Endothelial cell of umbilical vein (primary cell): Measurements from ENCODE around the gene PATL1. TPM values are rescaled to one million over a fixed set of nuclear protein-coding genes. Genes with fewer than 3 reads are reported as not detected.

ENCODE experiments used
- BruUV-seq: library from RNA; stranded (reverse); fragments of 400-500 nt; replicated peaks from 2 replicates; lab custom pipeline; 2021; lab: Mats Ljungman, UMichigan
- CTCF ChIA-PET: fragments of 300-600, 350-600 bp; sonication (Branson Sonifier 250); formaldehyde crosslinking; loops from one replicate; lab custom pipeline; 2021; ENCODE audit warnings: antibody characterized with exemption, inconsistent platforms; lab: Charles Lee
- POLR2A ChIA-PET: fragments of 300-600, 350-600 bp; sonication (Branson Sonifier 250); formaldehyde crosslinking; loops from one replicate; lab custom pipeline; 2021; ENCODE audit warnings: antibody characterized with exemption, inconsistent platforms; lab: Charles Lee
- DNase-seq: peaks from one replicate; pipeline ENCODE4 v3.0.0-alpha.2; 2011; ENCODE audit warnings: low read depth, low spot score
- FAIRE-seq: peaks from 2 replicates; lab custom pipeline; 2011; peaks lifted over from hg19 to GRCh38; lab: Jason Lieb, UNC
- H2AFZ ChIP-seq: 2 replicates; pipeline ENCODE4 v1.6.0; 2012; ENCODE audit warnings: low read depth, low read length, control low read depth, inconsistent platforms
- H3K27ac ChIP-seq: 2 replicates; pipeline ENCODE4 v1.5.1; 2011; ENCODE audit warnings: low read depth, mild to moderate bottlenecking, control low read depth, low read length, moderate library complexity; ENCODE audit not compliant: insufficient read depth
- H3K27me3 ChIP-seq, 2 experiments: 2 replicates each; pipeline versions ENCODE4 v1.6.0 to v1.6.1; 2011; ENCODE audit warnings: low read length in 2 of 2, mixed read lengths in 1 of 2; ENCODE audit not compliant: control insufficient read depth in 2 of 2, insufficient read depth in 2 of 2
- H3K36me3 ChIP-seq, 2 experiments: 2 replicates in 1 of 2; 3 replicates in 1 of 2; pipeline ENCODE4 v1.5.1; 2011; ENCODE audit warnings: low read length in 2 of 2, mild to moderate bottlenecking in 1 of 2, moderate library complexity in 1 of 2; ENCODE audit not compliant: control insufficient read depth in 2 of 2, insufficient read depth in 2 of 2; ENCODE audit errors: extremely low read depth in 1 of 2
- H3K4me1 ChIP-seq: 3 replicates; pipeline ENCODE4 v1.5.1; 2011; ENCODE audit warnings: mild to moderate bottlenecking, low read length; ENCODE audit not compliant: control insufficient read depth, insufficient read depth; ENCODE audit errors: extremely low read depth
- H3K4me2 ChIP-seq: 2 replicates; pipeline ENCODE4 v1.6.1; 2011; ENCODE audit warnings: low read length, control low read depth, mixed read lengths; ENCODE audit not compliant: insufficient read depth
- H3K4me3 ChIP-seq, 3 experiments: fragments of 200-600 bp in 1 of 3; sonication (generic), shearing (Covaris generic) in 1 of 3; replicated peaks in 1 of 3; 2 replicates each; pipeline ENCODE4 v1.5.1; 2011 to 2016; ENCODE audit warnings: control low read depth in 3 of 3, low read length in 3 of 3, mild to moderate bottlenecking in 2 of 3, inconsistent platforms in 1 of 3, low read depth in 1 of 3, moderate library complexity in 1 of 3; ENCODE audit not compliant: insufficient read depth in 1 of 3
- H3K79me2 ChIP-seq: 2 replicates; pipeline ENCODE4 v1.6.0; 2012; ENCODE audit warnings: low read length, inconsistent platforms; ENCODE audit not compliant: control insufficient read depth, insufficient read depth
- H3K9ac ChIP-seq: replicated peaks from 2 replicates; pipeline ENCODE3; 2011; ENCODE audit warnings: low read length, control low read depth; ENCODE audit not compliant: insufficient read depth; ENCODE audit errors: extremely low read depth
- H3K9me1 ChIP-seq: replicated peaks from 3 replicates; pipeline ENCODE4 v1.6.0; 2011; ENCODE audit warnings: mild to moderate bottlenecking, low read length; ENCODE audit not compliant: control insufficient read depth, insufficient read depth; ENCODE audit errors: extremely low read depth
- H3K9me3 ChIP-seq: replicated peaks from 2 replicates; pipeline ENCODE4 v1.5.1; 2012; ENCODE audit warnings: low read length, inconsistent platforms; ENCODE audit not compliant: control insufficient read depth, insufficient read depth
- H4K20me1 ChIP-seq: replicated peaks from 2 replicates; pipeline ENCODE3; 2011; ENCODE audit warnings: mild to moderate bottlenecking, low read length; ENCODE audit not compliant: control insufficient read depth, insufficient read depth; ENCODE audit errors: extremely low read depth
- CTCF ChIP-seq, 2 donors: IDR thresholded peaks; 1 replicate in 1 of 2; 2 replicates in 1 of 2; pipeline ENCODE4 v1.5.1; 2011; ENCODE audit warnings: low read length in 2 of 2, mild to moderate bottlenecking in 2 of 2, moderate library complexity in 2 of 2, control low read depth in 1 of 2, inconsistent platforms in 1 of 2, low read depth in 1 of 2; ENCODE audit not compliant: insufficient read depth in 1 of 2; ENCODE audit errors: extremely low read depth in 1 of 2
- EZH2 ChIP-seq: IDR thresholded peaks from 2 replicates; pipeline ENCODE4 v1.6.1; 2012; ENCODE audit warnings: borderline replicate concordance, low read depth, mild to moderate bottlenecking, moderate library complexity, low read length, inconsistent platforms; ENCODE audit not compliant: severe bottlenecking
- FOS ChIP-seq: IDR thresholded peaks from 2 replicates; pipeline ENCODE4 v1.6.1; 2011; ENCODE audit warnings: mild to moderate bottlenecking, low read length, moderate library complexity, borderline replicate concordance; ENCODE audit not compliant: insufficient read depth
- GATA2 ChIP-seq: IDR thresholded peaks from 2 replicates; pipeline ENCODE4 v1.7.0; 2011; ENCODE audit warnings: low read depth, mild to moderate bottlenecking, moderate library complexity, mixed read lengths, low read length; ENCODE audit not compliant: insufficient read length, insufficient read depth
- JUN ChIP-seq: IDR thresholded peaks from 2 replicates; pipeline ENCODE4 v1.6.1; 2011; ENCODE audit warnings: borderline replicate concordance, low read depth; ENCODE audit not compliant: insufficient read length, insufficient read depth
- MAX ChIP-seq: IDR thresholded peaks from 2 replicates; pipeline ENCODE4 v1.6.1; 2011; ENCODE audit not compliant: insufficient read depth, insufficient read length
- MYC ChIP-seq: IDR thresholded peaks from one replicate; pipeline ENCODE4 v1.6.1; 2011; ENCODE audit warnings: mild to moderate bottlenecking, low read depth, low read length
- POLR2A ChIP-seq: IDR thresholded peaks from 2 replicates; pipeline ENCODE4 v1.6.1; 2012; ENCODE audit warnings: low read depth, mild to moderate bottlenecking, control low read depth, low read length
- POLR2AphosphoS5 ChIP-seq: IDR thresholded peaks from 2 replicates; pipeline ENCODE4 v1.6.1; 2012; ENCODE audit warnings: low read depth, mild to moderate bottlenecking, control low read depth, low read length, moderate library complexity; ENCODE audit not compliant: insufficient read depth
- dilution Hi-C: fragments of 300-500 bp; cut with MboI; formaldehyde crosslinking; loops from one replicate; pipeline ENCODE4 v1.15.0; 2019; ENCODE audit warnings: low sequenced_read_pairs; ENCODE audit not compliant: extremely low pct_ligation_motif_present
- intact Hi-C: fragments of 100-400 bp; cut with micrococcal nuclease; formaldehyde crosslinking; loops from one replicate; pipeline ENCODE4 v1.10.0; 2022
- polyA plus RNA-seq, 4 experiments: library from polyadenylated mRNA; depleted of rRNA in 3 of 4; stranded (reverse) in 3 of 4; unstranded in 1 of 4; fragments of >200 nt; gene quantifications; 2 replicates each; pipeline versions ENCODE4 v1.2.1 to v1.2.3, GENCODE V29; 2011 to 2012; ENCODE audit warnings: missing spikeins in 1 of 4
- total RNA-seq: library from RNA; stranded (reverse); gene quantifications from 2 replicates; pipeline ENCODE4 v1.2.3, GENCODE V29; 2021

PATL1 gene
- total and polyA plus RNA-seq, 2 donors (not counting 3 experiments of a cell fraction or from before 2014, with no cell fraction given), result 33.7 to 38.8 TPM

DNA sequence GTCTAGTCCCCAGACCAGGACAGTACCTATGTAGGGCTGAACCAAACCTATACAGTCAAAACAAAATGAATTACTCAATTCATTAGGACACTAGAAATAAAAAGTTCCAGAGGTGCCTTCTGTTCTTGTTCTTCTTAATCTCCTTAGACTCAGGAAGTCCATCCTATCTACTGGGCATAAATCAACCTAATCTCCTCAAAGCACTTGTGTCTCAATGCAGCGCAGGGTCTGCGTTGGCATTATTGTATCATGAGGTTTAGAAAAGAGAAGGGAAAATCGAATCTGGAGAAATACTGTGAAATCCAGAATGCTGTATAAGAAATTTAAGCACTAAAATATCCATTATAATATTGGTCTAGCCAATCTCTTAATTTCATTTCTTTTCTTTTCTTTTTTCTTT, 47.2 kb upstream of the PATL1 start:
- Histone ChIP-seq H3K4me3 (no peak overlapping the region), H3K27ac (no peak overlapping the region), H3K4me1 (no peaks in the 10 kb centered on the region), H4K20me1 (no peaks in the 10 kb centered on the region), H3K4me2 (no peak overlapping the region), H3K9me3 (no peaks in the 10 kb centered on the region), H3K79me2 (no peaks in the 10 kb centered on the region), H3K9ac (no peak overlapping the region), H2AFZ (no peak overlapping the region), H3K9me1 (no peaks in the 10 kb centered on the region), H3K27me3 (peaks cover 2 to 3% of the 10 kb centered on the region in 2 experiments), H3K36me3 (no peaks in the 10 kb centered on the region)
- POLR2A ChIA-PET, result no interaction called here
- intact Hi-C loops, result no loop called here
- CTCF ChIA-PET, result interaction anchor here (0.9 kb wide), 1 partner anchor 203 kb away, joined by 3 read pairs; no protein-coding TSS in a partner anchor
- TF ChIP-seq EZH2 (no peak), JUN (no peak), FOS (no peak), CTCF (IDR thresholded peaks at IDR 0.05; ENCODE audit: extremely low read depth in 1 of 2, insufficient read depth in 1 of 2, low read depth in 1 of 2, low read length in 2 of 2) (no peak), GATA2 (no peak)
- dilution Hi-C loops, result no loop called here
- no TSS peak for BruUV-seq
- DNase-seq, result no peak
- FAIRE-seq, result no peak

- H3K27ac ChIP-seq, result no peak within 1 kb of the TSS
- no peaks in the 10 kb centered on the region for H3K36me3 ChIP-seq
- no peak for TF ChIP-seq JUN
- TF ChIP-seq POLR2AphosphoS5, result no peak
- TF ChIP-seq EZH2, result no peak
- TF ChIP-seq GATA2, result no peak
- TF ChIP-seq MAX, result no peak
- no peak for TF ChIP-seq MYC
- no peak for TF ChIP-seq CTCF (IDR thresholded peaks at IDR 0.05; ENCODE audit: extremely low read depth in 1 of 2, insufficient read depth in 1 of 2, low read depth in 1 of 2, low read length in 2 of 2)
- no peak for TF ChIP-seq FOS
- TF ChIP-seq POLR2A, result no peak
- no peaks in the 10 kb centered on the region for H3K9me3 ChIP-seq
- no peaks in the 10 kb centered on the region for H4K20me1 ChIP-seq
- H3K4me2 ChIP-seq, result no peak within 1 kb of the TSS
- FAIRE-seq, result no peak
- no peak within 1 kb of the TSS for H2AFZ ChIP-seq
- no TSS peak for BruUV-seq
- dilution Hi-C loops (no loop called here), intact Hi-C loops (no loop called here)
- no peak within 1 kb of the TSS for H3K4me3 ChIP-seq
- H3K79me2 ChIP-seq, result no peaks in the 10 kb centered on the region
- DNase-seq, result no peak
- H3K27me3 ChIP-seq, result peaks cover 0 to 2% of the 10 kb centered on the region in 2 experiments
- no peaks in the 10 kb centered on the region for H3K9me1 ChIP-seq
- ChIA-PET POLR2A (no interaction called here), CTCF (no interaction called here)
- no peaks in the 10 kb centered on the region for H3K4me1 ChIP-seq
- no peak within 1 kb of the TSS for H3K9ac ChIP-seq
Observed at GRCh38 chr11:59713745-59714144, 44.9 kb upstream of the PATL1 start, which contains the start of gene OR10V1. Gene OR10V1, minus strand, starts transcription at chr11:59713845. Its CDS starts 0 bp downstream, at chr11:59713845.
